RWPE1 (cell line): ENCODE measurements around the gene MEDAG.

ENCODE experiments used
- CTCF ChIA-PET: fragments of 350-600 bp; sonication (Branson Sonifier 250); formaldehyde crosslinking; extraction: SDS; loops from one replicate; lab custom pipeline; 2021; lab: Yijun Ruan, JAX
- POLR2A ChIA-PET: fragments of 400-600 bp; formaldehyde crosslinking; extraction: SDS; loops from one replicate; lab custom pipeline; 2020; ENCODE audit warnings: antibody characterized with exemption; ENCODE audit not compliant: low non-redundant PET; lab: Yijun Ruan, JAX
- DNase-seq: peaks from one replicate; pipeline ENCODE4 v3.0.0; 2012; ENCODE audit warnings: low spot score
- H3K27ac ChIP-seq: fragments of 450-650 bp; 2 replicates; pipeline ENCODE4 v1.5.1; 2017
- TF ChIP-seq, protein P1 (sequence below): fragments of 450-650 bp; conservative IDR thresholded peaks from 2 replicates; pipeline ENCODE4 v1.5.1; 2017; ENCODE audit warnings: low read depth, mild to moderate bottlenecking

Gene MEDAG

DNA sequence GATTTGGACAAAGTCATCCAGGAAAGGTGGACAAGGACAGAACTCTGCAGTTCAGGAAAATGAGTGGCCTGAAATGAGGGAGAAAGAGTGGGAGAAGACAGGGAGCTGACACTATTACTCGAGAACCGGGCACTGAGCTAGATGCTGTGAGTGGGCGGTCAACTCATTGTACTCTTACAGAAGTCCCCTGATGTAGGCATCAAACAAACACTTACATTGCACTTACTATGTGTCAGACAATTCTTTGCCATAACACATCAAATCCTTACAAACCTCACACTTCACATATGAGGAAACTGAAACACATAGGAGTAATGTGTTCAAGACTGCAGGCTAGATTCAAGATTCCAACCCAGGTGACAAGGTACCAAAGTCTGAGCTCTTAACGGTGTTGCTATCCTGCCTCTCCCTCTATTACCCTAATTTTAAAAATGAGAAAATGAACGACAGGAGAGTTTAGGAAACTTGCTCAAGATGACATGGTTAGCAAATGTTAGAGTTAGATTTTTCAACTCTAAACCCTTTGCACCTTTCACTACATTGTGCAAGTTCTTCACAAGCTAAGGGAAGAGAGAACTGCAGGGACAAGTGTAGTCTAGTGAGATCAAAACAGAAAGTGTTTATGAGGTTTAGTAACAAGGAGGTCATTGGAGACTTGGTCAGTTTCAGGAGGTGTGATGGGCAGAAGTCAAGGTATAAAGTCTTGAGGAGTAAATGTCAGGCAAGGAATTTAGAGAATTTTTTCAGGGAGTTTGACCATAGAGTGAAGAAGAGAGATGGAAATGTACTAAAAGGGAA is 4.9 kb upstream of the MEDAG start:
- POLR2A ChIA-PET, result no interaction called here

DNA sequence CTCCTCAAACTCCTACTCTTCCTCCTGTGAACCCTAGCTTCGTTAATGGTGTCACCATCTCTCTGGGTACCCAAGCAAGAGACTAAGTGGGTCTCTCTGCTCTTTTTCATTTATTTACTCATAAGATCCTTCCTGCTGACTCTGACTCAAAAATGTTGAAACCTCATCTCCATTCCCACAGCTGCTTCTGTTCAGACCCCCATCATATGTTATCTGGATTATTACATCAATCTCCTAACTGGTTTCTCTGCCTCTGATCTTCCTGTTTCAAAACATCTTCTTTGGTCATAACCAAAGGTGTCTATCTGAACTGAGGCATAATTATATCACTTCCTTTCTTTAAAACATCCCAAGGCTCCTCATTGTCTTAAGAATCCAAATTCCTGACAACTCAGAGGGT is 2.0 kb upstream of the MEDAG start:
- H3K27ac ChIP-seq, result no peak overlapping the region
- TF ChIP-seq, protein P1, sequence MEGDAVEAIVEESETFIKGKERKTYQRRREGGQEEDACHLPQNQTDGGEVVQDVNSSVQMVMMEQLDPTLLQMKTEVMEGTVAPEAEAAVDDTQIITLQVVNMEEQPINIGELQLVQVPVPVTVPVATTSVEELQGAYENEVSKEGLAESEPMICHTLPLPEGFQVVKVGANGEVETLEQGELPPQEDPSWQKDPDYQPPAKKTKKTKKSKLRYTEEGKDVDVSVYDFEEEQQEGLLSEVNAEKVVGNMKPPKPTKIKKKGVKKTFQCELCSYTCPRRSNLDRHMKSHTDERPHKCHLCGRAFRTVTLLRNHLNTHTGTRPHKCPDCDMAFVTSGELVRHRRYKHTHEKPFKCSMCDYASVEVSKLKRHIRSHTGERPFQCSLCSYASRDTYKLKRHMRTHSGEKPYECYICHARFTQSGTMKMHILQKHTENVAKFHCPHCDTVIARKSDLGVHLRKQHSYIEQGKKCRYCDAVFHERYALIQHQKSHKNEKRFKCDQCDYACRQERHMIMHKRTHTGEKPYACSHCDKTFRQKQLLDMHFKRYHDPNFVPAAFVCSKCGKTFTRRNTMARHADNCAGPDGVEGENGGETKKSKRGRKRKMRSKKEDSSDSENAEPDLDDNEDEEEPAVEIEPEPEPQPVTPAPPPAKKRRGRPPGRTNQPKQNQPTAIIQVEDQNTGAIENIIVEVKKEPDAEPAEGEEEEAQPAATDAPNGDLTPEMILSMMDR, result no peak
- ChIA-PET POLR2A (no interaction called here), CTCF (no interaction called here)
- no peak for DNase-seq

More for the DNA sequence above, 4.9 kb upstream of the MEDAG start:
- no peak overlapping the region for H3K27ac ChIP-seq
- TF ChIP-seq, protein P1, result no peak
- DNase-seq, result no peak
- CTCF ChIA-PET, result interaction anchor here (0.6 kb wide), 1 partner anchor 286 kb away, joined by 6 read pairs; no protein-coding TSS in a partner anchor

DNA sequence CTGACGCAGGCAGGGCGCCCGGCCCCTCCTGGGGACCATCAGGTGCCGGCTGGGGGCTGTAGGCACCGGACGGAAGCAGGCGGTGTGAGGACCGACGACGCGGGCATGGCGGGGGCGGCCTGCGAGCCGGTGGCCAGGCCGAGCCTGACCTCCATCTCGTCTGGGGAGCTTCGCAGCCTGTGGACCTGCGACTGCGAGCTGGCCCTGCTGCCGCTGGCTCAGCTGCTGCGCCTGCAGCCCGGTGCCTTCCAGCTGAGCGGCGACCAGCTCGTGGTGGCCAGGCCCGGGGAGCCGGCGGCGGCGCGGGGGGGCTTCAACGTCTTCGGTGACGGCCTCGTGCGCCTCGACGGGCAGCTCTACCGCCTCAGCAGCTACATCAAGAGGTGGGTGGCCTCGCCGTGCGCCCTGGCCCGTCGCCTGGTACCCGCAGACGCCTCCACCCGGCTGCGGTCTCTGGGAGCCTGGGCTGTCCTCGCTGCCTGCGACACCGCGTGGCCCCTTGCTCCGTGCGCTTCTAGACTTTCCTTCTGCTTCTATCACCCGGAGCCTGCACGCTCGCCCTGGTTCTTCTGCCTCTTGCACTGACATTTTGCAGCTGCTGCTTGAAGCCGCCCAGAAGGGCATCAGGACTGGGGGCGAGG is 460 bp downstream of the MEDAG start:
- DNase-seq, result no peak
- ChIA-PET POLR2A (no interaction called here), CTCF (interaction anchor here (0.7 kb wide), 1 partner anchor 147 kb away, joined by 3 read pairs; no protein-coding TSS in a partner anchor)
- no peak overlapping the region for H3K27ac ChIP-seq
- TF ChIP-seq, protein P1, result no peak

DNA sequence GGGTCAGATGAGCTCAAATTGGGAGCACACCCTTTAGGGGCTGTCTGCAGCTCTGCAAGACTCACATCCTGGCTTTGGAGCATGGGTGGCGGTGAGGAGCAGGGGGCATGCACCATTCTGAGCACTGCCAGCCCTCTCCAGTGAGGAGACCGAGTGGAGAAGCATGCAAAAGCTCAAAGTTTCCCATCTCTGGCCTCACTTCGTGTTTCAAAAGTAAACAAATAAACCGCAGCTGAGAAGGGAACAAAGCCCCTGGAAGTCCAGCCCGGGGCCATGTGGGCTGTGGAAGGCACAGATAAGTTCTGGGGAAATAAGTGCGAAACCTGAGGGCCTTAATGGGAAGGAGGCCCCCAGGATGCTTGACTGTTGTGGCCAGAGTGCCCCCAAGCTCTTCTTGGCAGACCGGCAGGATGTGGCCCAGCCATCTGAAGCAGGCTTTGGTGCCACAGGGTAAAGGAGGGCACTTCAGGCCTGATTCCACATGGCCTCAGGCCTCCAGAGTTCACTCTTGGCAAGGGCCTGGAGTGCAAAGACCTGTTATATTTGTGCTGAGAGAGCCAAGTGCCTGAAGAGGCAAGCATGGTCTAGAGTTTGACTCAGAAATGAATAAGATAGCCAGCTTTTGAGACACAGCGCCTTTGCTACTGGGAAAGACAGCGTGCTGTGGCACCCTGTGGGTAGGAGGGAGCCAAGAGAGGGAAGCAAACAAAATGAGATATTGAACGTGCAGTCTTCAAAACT is 1.2 kb downstream of the MEDAG start:
- DNase-seq, result no peak
- POLR2A ChIA-PET, result no interaction called here
- H3K27ac ChIP-seq, result no peak overlapping the region
- TF ChIP-seq, protein P1, result no peak
- CTCF ChIA-PET, result interaction anchor here (0.7 kb wide), 1 partner anchor 146 kb away, joined by 3 read pairs; no protein-coding TSS in a partner anchor

DNA sequence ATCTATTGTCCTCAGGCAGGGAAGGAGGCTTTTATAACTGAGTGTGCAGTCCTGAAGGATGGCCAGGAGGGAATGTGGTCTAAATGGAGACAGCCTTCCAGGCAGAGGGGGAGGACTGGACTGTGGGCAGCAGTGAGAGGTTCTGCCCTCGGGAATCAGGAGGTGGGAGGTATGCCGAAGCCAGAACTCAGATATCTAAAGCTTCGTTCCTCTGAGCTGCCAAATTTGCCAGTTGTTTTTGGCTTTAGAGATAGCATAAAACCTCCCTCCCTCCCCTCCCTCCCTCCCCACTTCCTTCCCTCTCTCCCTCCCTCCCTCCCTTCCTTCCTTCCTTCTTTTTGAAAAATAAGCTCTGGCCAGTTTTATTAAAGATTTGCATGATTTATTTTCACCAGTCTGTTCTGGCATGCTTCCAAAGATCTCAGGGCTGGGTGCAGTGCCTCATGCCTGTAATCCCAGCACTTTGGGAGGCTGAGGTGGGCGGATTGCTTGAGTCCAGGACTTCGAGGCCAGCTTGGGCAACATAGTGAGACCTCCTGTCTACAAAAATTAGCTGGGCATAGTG is 2.4 kb downstream of the MEDAG start:
- no peak overlapping the region for H3K27ac ChIP-seq
- CTCF ChIA-PET, result no interaction called here
- no peak for DNase-seq

More for the DNA sequence above, 2.4 kb downstream of the MEDAG start:
- POLR2A ChIA-PET, result no interaction called here
- TF ChIP-seq, protein P1, result no peak
